HG03175 (cell line): Measurements from ENCODE around the gene GAS1.

Experiments
- ATAC-seq: cut with Tn5 transposase; IDR thresholded peaks from one replicate; pipeline ENCODE4 v1.9.1; 2021; ENCODE audit warnings: mild to moderate bottlenecking, moderate library complexity; ENCODE audit not compliant: unreplicated experiment

Gene GAS1

GRCh38 chr9:86965636-86966395 is 18.5 kb upstream of the GAS1 start:
- no peak for ATAC-seq

- no peak for ATAC-seq
Measured at GRCh38 chr9:86962692-86963091, 15.4 kb upstream of the GAS1 start.

- no peak for ATAC-seq
Measured at GRCh38 chr9:86960938-86961337, 13.6 kb upstream of the GAS1 start.

GRCh38 chr9:86958203-86958602 is 10.9 kb upstream of the GAS1 start:
- ATAC-seq: no peak

GRCh38 chr9:86955561-86955960 is 8.3 kb upstream of the GAS1 start:
- ATAC-seq: no peak

GRCh38 chr9:86955042-86955441 is 7.7 kb upstream of the GAS1 start:
- ATAC-seq: no peak

- ATAC-seq: no peak
Measured at GRCh38 chr9:86953181-86953580, 5.9 kb upstream of the GAS1 start.

- ATAC-seq: peak; percentile 72
Measured at GRCh38 chr9:86948074-86948929, 996 bp upstream of the GAS1 start.

- peak; percentile 46 for ATAC-seq
Measured at GRCh38 chr9:86946201-86947145, 833 bp downstream of the GAS1 start.

- no peak for ATAC-seq
Measured at GRCh38 chr9:86945728-86946200, 1.5 kb downstream of the GAS1 start.

- no peak for ATAC-seq
Measured at GRCh38 chr9:86944796-86945727, 2.2 kb downstream of the GAS1 start.

GRCh38 chr9:86943201-86944113 is 3.8 kb downstream of the GAS1 start:
- ATAC-seq: no peak

- ATAC-seq: no peak
Measured at GRCh38 chr9:86942281-86943200, 4.8 kb downstream of the GAS1 start.

GRCh38 chr9:86941197-86941596 is 6.1 kb downstream of the GAS1 start:
- no peak for ATAC-seq

GRCh38 chr9:86940774-86941173 is 6.5 kb downstream of the GAS1 start:
- ATAC-seq: no peak

- ATAC-seq: no peak
Measured at GRCh38 chr9:86939891-86940290, 7.4 kb downstream of the GAS1 start.

GRCh38 chr9:86939321-86939720 is 8.0 kb downstream of the GAS1 start:
- no peak for ATAC-seq

GRCh38 chr9:86938780-86939179 is 8.5 kb downstream of the GAS1 start:
- ATAC-seq: no peak
